ENCODE results near the gene TMTC1. TPM values are rescaled to one million over a fixed set of nuclear protein-coding genes. Genes with fewer than 3 reads are reported as not detected.

The TMTC1 gene
- total RNA-seq, 2 experiments from 2014 or later = not detected

GRCh38 chr12:29734305-29734704 is 49.4 kb downstream of the TMTC1 start:
- no peaks in the 10 kb centered on the region for H3K4me1 Mint-ChIP-seq (ENCODE audit: low read depth)
- POLR2A ChIA-PET = no interaction called here
- Histone ChIP-seq H3K27ac (ENCODE audit: low read depth in 1 of 2, low read length in 2 of 2) (no peak overlapping the region), H3K36me3 (ENCODE audit: insufficient read depth, low read length) (no peaks in the 10 kb centered on the region), H3K4me3 (ENCODE audit: low read length) (no peak overlapping the region), H3K27me3 (ENCODE audit: control insufficient read depth in 1 of 2, insufficient read depth in 2 of 2, low read length in 2 of 2) (no peaks in the 10 kb centered on the region), H3K9me3 (ENCODE audit: control insufficient read depth in 1 of 2, insufficient read depth in 1 of 2, low read length in 2 of 2) (no peaks in the 10 kb centered on the region), H3K4me1 (ENCODE audit: insufficient read depth, low read length) (no peaks in the 10 kb centered on the region)
- H3K4me3 Mint-ChIP-seq = no peak overlapping the region
- no peak overlapping the region for H3K27ac Mint-ChIP-seq
- TF ChIP-seq CTCF (IDR thresholded peaks at IDR 0.05) = no peak
- H3K36me3 Mint-ChIP-seq (ENCODE audit: low read depth) = no peaks in the 10 kb centered on the region
- intact Hi-C loops (cut with DNase I, micrococcal nuclease) = no loop called here
- no peaks in the 10 kb centered on the region for H3K9me3 Mint-ChIP-seq
- no peaks in the 10 kb centered on the region for H3K27me3 Mint-ChIP-seq
- CTCF ChIA-PET = interaction anchor here (1.3 kb wide), 1 partner anchor 15 kb away, joined by 3 read pairs; no protein-coding TSS in a partner anchor
- ATAC-seq (ENCODE audit: poor library complexity) (no peak), DNase-seq (no peak)

GRCh38 chr12:29733501-29733900 is 50.2 kb downstream of the TMTC1 start:
- POLR2A ChIA-PET = no interaction called here
- H3K27ac Mint-ChIP-seq = no peak overlapping the region

GRCh38 chr12:29733060-29733459 is 50.7 kb downstream of the TMTC1 start:
- peaks cover 2% of the 10 kb centered on the region for H3K9me3 Mint-ChIP-seq
- no peak for TF ChIP-seq CTCF (IDR thresholded peaks at IDR 0.05)
- H3K27ac ChIP-seq (ENCODE audit: low read depth in 1 of 2, low read length in 2 of 2) = no peak overlapping the region
- ATAC-seq (ENCODE audit: poor library complexity) (no peak), DNase-seq (no peak)
- H3K4me1 Mint-ChIP-seq (ENCODE audit: low read depth) = no peaks in the 10 kb centered on the region
- no peaks in the 10 kb centered on the region for H3K9me3 ChIP-seq (ENCODE audit: control insufficient read depth in 1 of 2, insufficient read depth in 1 of 2, low read length in 2 of 2)
- H3K27ac Mint-ChIP-seq = no peak overlapping the region
- H3K36me3 Mint-ChIP-seq (ENCODE audit: low read depth) = no peaks in the 10 kb centered on the region
- H3K4me1 ChIP-seq (ENCODE audit: insufficient read depth, low read length) = no peaks in the 10 kb centered on the region
- ChIA-PET CTCF (no interaction called here), POLR2A (no interaction called here)
- H3K27me3 Mint-ChIP-seq = no peaks in the 10 kb centered on the region
- intact Hi-C loops (cut with DNase I, micrococcal nuclease) = no loop called here
- no peak overlapping the region for H3K4me3 ChIP-seq (ENCODE audit: low read length)
- H3K36me3 ChIP-seq (ENCODE audit: insufficient read depth, low read length) = no peaks in the 10 kb centered on the region
- H3K27me3 ChIP-seq (ENCODE audit: control insufficient read depth in 1 of 2, insufficient read depth in 2 of 2, low read length in 2 of 2) = no peaks in the 10 kb centered on the region
- H3K4me3 Mint-ChIP-seq = no peak overlapping the region

More at GRCh38 chr12:29733501-29733900, 50.2 kb downstream of the TMTC1 start:
- no peaks in the 10 kb centered on the region for H3K9me3 ChIP-seq (ENCODE audit: control insufficient read depth in 1 of 2, insufficient read depth in 1 of 2, low read length in 2 of 2)
- CTCF ChIA-PET = interaction anchor here (1.3 kb wide), 1 partner anchor 14 kb away, joined by 3 read pairs; no protein-coding TSS in a partner anchor
- H3K9me3 Mint-ChIP-seq = peaks cover 2% of the 10 kb centered on the region
- DNase-seq (no peak), ATAC-seq (ENCODE audit: poor library complexity) (no peak)
- no peak overlapping the region for H3K4me3 ChIP-seq (ENCODE audit: low read length)
- H3K27me3 Mint-ChIP-seq = no peaks in the 10 kb centered on the region
- H3K4me3 Mint-ChIP-seq = no peak overlapping the region
- H3K4me1 Mint-ChIP-seq (ENCODE audit: low read depth) = no peaks in the 10 kb centered on the region
- H3K27ac ChIP-seq (ENCODE audit: low read depth in 1 of 2, low read length in 2 of 2) = no peak overlapping the region
- no peaks in the 10 kb centered on the region for H3K4me1 ChIP-seq (ENCODE audit: insufficient read depth, low read length)
- no peaks in the 10 kb centered on the region for H3K36me3 Mint-ChIP-seq (ENCODE audit: low read depth)
- no peaks in the 10 kb centered on the region for H3K27me3 ChIP-seq (ENCODE audit: control insufficient read depth in 1 of 2, insufficient read depth in 2 of 2, low read length in 2 of 2)
- H3K36me3 ChIP-seq (ENCODE audit: insufficient read depth, low read length) = no peaks in the 10 kb centered on the region
- intact Hi-C loops (cut with DNase I, micrococcal nuclease) = no loop called here
- TF ChIP-seq CTCF (IDR thresholded peaks at IDR 0.05) = no peak

All from CD4-positive, alpha-beta T cell (primary cell).